ENCODE results near the gene MBNL1. TPM values are rescaled to one million over a fixed set of nuclear protein-coding genes. Genes with fewer than 3 reads are reported as not detected.

MBNL1 gene
- polyA plus RNA-seq, 1 donor (not counting 4 experiments of a cell fraction or from before 2014, with no cell fraction given) = 58.3 TPM

DNA sequence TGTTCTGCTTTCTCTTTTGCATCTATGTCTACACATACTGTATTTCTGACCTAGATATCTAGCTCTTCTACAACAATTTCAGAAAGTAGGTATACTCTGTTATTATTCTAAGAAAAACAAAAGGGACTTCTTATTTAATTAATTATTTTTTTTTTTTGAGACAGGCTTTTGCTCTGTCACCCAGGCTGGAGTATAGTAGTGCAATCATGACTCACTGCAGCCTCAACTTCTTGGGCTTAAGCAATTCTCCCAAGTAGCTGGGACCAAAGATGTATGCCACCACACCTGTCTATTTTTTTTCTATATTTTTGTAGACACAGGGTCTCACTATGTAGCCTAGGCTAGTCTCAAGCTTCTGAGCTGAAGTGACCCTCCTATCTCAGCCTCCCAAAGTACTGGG lies 130.6 kb downstream of the MBNL1 start:
- H3K9me3 ChIP-seq (ENCODE audit: control insufficient read depth, low read depth, low read length) = no peaks in the 10 kb centered on the region
- H2AFZ ChIP-seq (ENCODE audit: control insufficient read depth, low read length) = no peak overlapping the region
- peaks cover 69% of the 10 kb centered on the region for H3K79me2 ChIP-seq (ENCODE audit: control insufficient read depth, insufficient read depth, low read length)
- H3K36me3 ChIP-seq (ENCODE audit: control insufficient read depth in 2 of 2, extremely low read depth in 1 of 2, insufficient read depth in 2 of 2, low read length in 2 of 2) = peaks cover 4 to 6% of the 10 kb centered on the region in 2 experiments
- no peak overlapping the region for H3K4me3 ChIP-seq (ENCODE audit: control insufficient read depth in 2 of 3, extremely low read depth in 1 of 3, insufficient read depth in 2 of 3, low read depth in 1 of 3, low read length in 3 of 3)
- DNase-seq (ENCODE audit: low read depth, low spot score) = no peak
- no peaks in the 10 kb centered on the region for H4K20me1 ChIP-seq (ENCODE audit: control insufficient read depth, extremely low read depth, insufficient read depth, low read length)
- TF ChIP-seq, protein P1, sequence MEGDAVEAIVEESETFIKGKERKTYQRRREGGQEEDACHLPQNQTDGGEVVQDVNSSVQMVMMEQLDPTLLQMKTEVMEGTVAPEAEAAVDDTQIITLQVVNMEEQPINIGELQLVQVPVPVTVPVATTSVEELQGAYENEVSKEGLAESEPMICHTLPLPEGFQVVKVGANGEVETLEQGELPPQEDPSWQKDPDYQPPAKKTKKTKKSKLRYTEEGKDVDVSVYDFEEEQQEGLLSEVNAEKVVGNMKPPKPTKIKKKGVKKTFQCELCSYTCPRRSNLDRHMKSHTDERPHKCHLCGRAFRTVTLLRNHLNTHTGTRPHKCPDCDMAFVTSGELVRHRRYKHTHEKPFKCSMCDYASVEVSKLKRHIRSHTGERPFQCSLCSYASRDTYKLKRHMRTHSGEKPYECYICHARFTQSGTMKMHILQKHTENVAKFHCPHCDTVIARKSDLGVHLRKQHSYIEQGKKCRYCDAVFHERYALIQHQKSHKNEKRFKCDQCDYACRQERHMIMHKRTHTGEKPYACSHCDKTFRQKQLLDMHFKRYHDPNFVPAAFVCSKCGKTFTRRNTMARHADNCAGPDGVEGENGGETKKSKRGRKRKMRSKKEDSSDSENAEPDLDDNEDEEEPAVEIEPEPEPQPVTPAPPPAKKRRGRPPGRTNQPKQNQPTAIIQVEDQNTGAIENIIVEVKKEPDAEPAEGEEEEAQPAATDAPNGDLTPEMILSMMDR (optimal IDR thresholded peaks at IDR 0.05 in 1 of 3, IDR thresholded peaks at IDR 0.05 in 1 of 3, conservative IDR thresholded peaks at IDR 0.05 in 1 of 3; ENCODE audit: extremely low read depth in 1 of 3, insufficient read depth in 2 of 3, low read length in 3 of 3) = no peak
- TF ChIP-seq EZH2 (IDR thresholded peaks at IDR 0.05; ENCODE audit: low read length) = no peak
- H3K4me2 ChIP-seq (ENCODE audit: control insufficient read depth, extremely low read depth, insufficient read depth, low read depth, low read length) = no peak overlapping the region
- no peak overlapping the region for H3K27ac ChIP-seq (ENCODE audit: control insufficient read depth, insufficient read depth, low read length)
- no peak overlapping the region for H3K9ac ChIP-seq (ENCODE audit: control insufficient read depth, extremely low read depth, insufficient read depth, low read length)
- no peak for FAIRE-seq
- dilution Hi-C loops (cut with MboI; ENCODE audit: extremely low pct_ligation_motif_present, low sequenced_read_pairs) = no loop called here
- no peaks in the 10 kb centered on the region for H3K9me1 ChIP-seq (ENCODE audit: control insufficient read depth, extremely low read depth, insufficient read depth, low read length)
- H3K27me3 ChIP-seq (ENCODE audit: control insufficient read depth, extremely low read depth, insufficient read depth, low read length) = no peaks in the 10 kb centered on the region
- peaks cover 3% of the 10 kb centered on the region for H3K4me1 ChIP-seq (ENCODE audit: control insufficient read depth, extremely low read depth, insufficient read depth, low read length)

DNA sequence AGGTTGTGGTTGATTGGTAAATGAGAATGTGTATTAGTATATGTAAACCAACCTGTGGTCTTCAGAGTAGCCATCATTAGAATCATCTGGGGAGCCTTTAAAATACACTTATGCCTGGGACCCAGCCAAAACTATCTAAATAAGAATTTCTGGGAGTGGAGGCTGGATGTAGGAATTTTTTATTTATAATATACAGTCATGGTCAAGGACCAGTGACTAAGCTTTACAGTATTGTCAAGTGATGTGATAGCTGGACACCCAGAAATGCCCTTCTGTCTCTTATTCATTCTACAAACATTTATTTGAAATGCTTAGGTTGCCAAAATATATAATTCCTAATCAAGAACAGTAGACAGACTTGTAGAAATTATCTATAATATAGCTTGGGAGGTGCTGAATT lies 132.2 kb downstream of the MBNL1 start:
- Histone ChIP-seq H4K20me1 (ENCODE audit: control insufficient read depth, extremely low read depth, insufficient read depth, low read length) (no peaks in the 10 kb centered on the region), H3K9me3 (ENCODE audit: control insufficient read depth, low read depth, low read length) (no peaks in the 10 kb centered on the region), H3K9ac (ENCODE audit: control insufficient read depth, extremely low read depth, insufficient read depth, low read length) (no peak overlapping the region), H3K27ac (ENCODE audit: control insufficient read depth, insufficient read depth, low read length) (no peak overlapping the region), H3K4me3 (ENCODE audit: control insufficient read depth in 2 of 3, extremely low read depth in 1 of 3, insufficient read depth in 2 of 3, low read depth in 1 of 3, low read length in 3 of 3) (no peak overlapping the region), H3K27me3 (ENCODE audit: control insufficient read depth, extremely low read depth, insufficient read depth, low read length) (no peaks in the 10 kb centered on the region), H3K4me1 (ENCODE audit: control insufficient read depth, extremely low read depth, insufficient read depth, low read length) (peaks cover 3% of the 10 kb centered on the region), H3K4me2 (ENCODE audit: control insufficient read depth, extremely low read depth, insufficient read depth, low read depth, low read length) (no peak overlapping the region), H3K9me1 (ENCODE audit: control insufficient read depth, extremely low read depth, insufficient read depth, low read length) (no peaks in the 10 kb centered on the region), H3K79me2 (ENCODE audit: control insufficient read depth, insufficient read depth, low read length) (peaks cover 67% of the 10 kb centered on the region), H3K36me3 (ENCODE audit: control insufficient read depth in 2 of 2, extremely low read depth in 1 of 2, insufficient read depth in 2 of 2, low read length in 2 of 2) (peaks cover 0 to under 1% of the 10 kb centered on the region in 2 experiments), H2AFZ (ENCODE audit: control insufficient read depth, low read length) (no peak overlapping the region)
- DNase-seq (ENCODE audit: low read depth, low spot score) (no peak), FAIRE-seq (no peak)
- no peak for TF ChIP-seq EZH2 (IDR thresholded peaks at IDR 0.05; ENCODE audit: low read length)
- TF ChIP-seq, protein P1 (optimal IDR thresholded peaks at IDR 0.05 in 1 of 3, IDR thresholded peaks at IDR 0.05 in 1 of 3, conservative IDR thresholded peaks at IDR 0.05 in 1 of 3; ENCODE audit: extremely low read depth in 1 of 3, insufficient read depth in 2 of 3, low read length in 3 of 3) = no peak
- dilution Hi-C loops (cut with MboI; ENCODE audit: extremely low pct_ligation_motif_present, low sequenced_read_pairs) = no loop called here
